HFFc6 (cell line): ENCODE data around the gene ACOT8. TPM values are rescaled to one million over a fixed set of nuclear protein-coding genes. Genes with fewer than 3 reads are reported as not detected.

Source experiments
- DNase-seq: peaks from one replicate; pipeline ENCODE4 v3.0.0-alpha.2; 2018
- H3K27ac Mint-ChIP-seq: 2 replicates; pipeline ENCODE4 v1.8.0; 2020; ENCODE audit warnings: mild to moderate bottlenecking, mixed read lengths
- H3K27me3 Mint-ChIP-seq: 2 replicates; pipeline ENCODE4 v1.8.0; 2021; ENCODE audit warnings: mild to moderate bottlenecking, moderate library complexity, mixed read lengths; ENCODE audit not compliant: insufficient read depth
- H3K36me3 Mint-ChIP-seq: 2 replicates; pipeline ENCODE4 v1.8.0; 2021; ENCODE audit warnings: low read depth, mixed read lengths
- H3K4me1 Mint-ChIP-seq: 2 replicates; pipeline ENCODE4 v1.8.0; 2020; ENCODE audit warnings: low read depth, mixed read lengths
- H3K4me3 Mint-ChIP-seq: 2 replicates; pipeline ENCODE4 v1.8.0; 2020; ENCODE audit warnings: mild to moderate bottlenecking, moderate library complexity, mixed read lengths
- H3K9me3 Mint-ChIP-seq: 2 replicates; pipeline ENCODE4 v1.8.0; 2020; ENCODE audit warnings: mild to moderate bottlenecking, mixed read lengths
- CTCF ChIP-seq: fragments of 200-600 bp; sonication (generic); IDR thresholded peaks from 2 replicates; pipeline ENCODE4 v1.5.0; 2021; ENCODE audit warnings: antibody characterized with exemption, mild to moderate bottlenecking
- total RNA-seq, 6 experiments: library from RNA; stranded (reverse); fragmentation: NEBNext Ultra II Directional; extraction: Animal tissue kit (Norgen Biotek cat#: 25700); gene quantifications; 2 replicates in 1 of 6; 3 replicates in 5 of 6; pipeline ENCODE4 v1.2.3, GENCODE V29; 2021

The ACOT8 gene
- total RNA-seq, 6 experiments from 2014 or later = 24.2 to 31.2 (median 26.4) TPM

DNA sequence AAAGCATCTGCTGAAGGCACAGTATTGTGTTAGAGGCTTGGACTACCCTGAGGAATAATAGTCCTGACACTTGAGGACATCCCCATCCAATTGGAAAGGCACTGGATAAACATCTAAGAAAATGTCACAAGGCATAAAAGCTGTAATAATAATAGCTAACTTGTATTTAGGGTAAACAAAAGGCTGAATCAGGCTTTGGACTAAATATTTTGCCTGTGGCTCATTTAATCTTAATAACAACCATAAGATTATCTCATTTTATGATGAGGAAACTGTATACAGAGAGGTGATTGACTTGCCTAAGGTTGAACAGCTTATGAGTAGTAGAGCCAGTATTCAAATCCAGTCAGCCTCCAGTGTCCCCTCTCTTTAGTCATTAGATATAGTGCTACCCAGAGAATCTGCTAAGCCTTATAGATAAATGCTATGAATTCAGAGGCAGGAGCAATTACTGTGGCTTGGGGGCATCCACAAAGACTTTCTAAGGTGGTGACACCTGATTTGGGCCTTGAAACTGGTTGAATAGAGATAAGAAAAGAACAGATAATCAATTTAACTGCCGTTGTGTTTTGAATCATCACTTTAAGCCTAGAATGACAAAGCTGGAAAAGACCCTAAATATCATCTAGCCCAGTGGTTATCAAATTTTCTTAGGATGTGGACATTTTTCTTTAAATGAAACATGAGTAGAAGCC, 16.4 kb upstream of the ACOT8 start:
- H3K4me3 Mint-ChIP-seq = no peak overlapping the region
- no peak for TF ChIP-seq CTCF
- no peaks in the 10 kb centered on the region for H3K27me3 Mint-ChIP-seq
- peak; percentile 19 for DNase-seq
- H3K4me1 Mint-ChIP-seq = peaks cover 8% of the 10 kb centered on the region; the same call in 1 of the 2 replicates
- H3K36me3 Mint-ChIP-seq = no peaks in the 10 kb centered on the region
- no peaks in the 10 kb centered on the region for H3K9me3 Mint-ChIP-seq
- no peak overlapping the region for H3K27ac Mint-ChIP-seq

DNA sequence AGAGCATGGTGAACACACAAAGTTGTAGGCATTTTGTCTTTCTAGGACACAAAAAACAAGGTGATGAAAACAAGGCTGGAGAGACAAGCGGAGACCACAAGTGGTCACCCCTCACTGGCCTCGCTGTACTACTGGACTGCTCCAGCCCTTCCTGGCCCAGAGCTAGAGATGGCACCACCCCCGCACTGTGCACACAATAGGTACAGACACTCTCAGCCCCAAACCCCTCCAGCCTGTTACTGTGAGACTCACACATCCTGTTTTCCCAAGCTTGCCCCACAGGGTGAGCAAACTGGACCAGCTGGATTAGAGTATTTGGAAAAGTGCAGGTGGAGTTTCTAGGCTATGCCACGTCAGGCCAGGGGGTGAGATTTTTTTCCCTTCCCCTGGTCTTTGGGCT, 15.4 kb upstream of the ACOT8 start:
- no peak for DNase-seq
- no peak for TF ChIP-seq CTCF
- H3K9me3 Mint-ChIP-seq = no peaks in the 10 kb centered on the region
- no peak overlapping the region for H3K4me3 Mint-ChIP-seq
- no peaks in the 10 kb centered on the region for H3K27me3 Mint-ChIP-seq
- H3K27ac Mint-ChIP-seq = no peak overlapping the region
- H3K36me3 Mint-ChIP-seq = no peaks in the 10 kb centered on the region
- peaks cover 16% of the 10 kb centered on the region for H3K4me1 Mint-ChIP-seq

DNA sequence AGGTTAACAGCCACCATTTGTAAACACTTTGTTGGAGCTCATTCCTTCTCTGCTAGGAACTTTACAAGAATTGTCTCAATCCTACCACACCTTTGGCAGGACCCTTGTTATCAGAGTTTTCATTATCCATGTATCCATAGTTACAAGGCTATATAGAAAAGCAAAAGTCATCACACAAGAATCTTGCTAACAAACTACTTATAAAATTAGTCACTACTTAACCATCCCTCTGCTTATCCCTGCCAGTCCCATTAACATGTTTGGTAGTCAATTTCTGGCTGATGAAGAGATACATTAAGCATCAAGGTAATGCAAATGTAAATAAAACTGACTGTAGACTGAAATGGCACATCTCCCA, 10.6 kb upstream of the ACOT8 start:
- TF ChIP-seq CTCF = no peak
- peak; percentile 87 for DNase-seq
- peaks cover 21% of the 10 kb centered on the region for H3K4me1 Mint-ChIP-seq
- H3K27me3 Mint-ChIP-seq = no peaks in the 10 kb centered on the region
- H3K9me3 Mint-ChIP-seq = no peaks in the 10 kb centered on the region
- H3K4me3 Mint-ChIP-seq = peak overlapping the region; percentile 50
- H3K36me3 Mint-ChIP-seq = no peaks in the 10 kb centered on the region
- H3K27ac Mint-ChIP-seq = peak overlapping the region; percentile 97

DNA sequence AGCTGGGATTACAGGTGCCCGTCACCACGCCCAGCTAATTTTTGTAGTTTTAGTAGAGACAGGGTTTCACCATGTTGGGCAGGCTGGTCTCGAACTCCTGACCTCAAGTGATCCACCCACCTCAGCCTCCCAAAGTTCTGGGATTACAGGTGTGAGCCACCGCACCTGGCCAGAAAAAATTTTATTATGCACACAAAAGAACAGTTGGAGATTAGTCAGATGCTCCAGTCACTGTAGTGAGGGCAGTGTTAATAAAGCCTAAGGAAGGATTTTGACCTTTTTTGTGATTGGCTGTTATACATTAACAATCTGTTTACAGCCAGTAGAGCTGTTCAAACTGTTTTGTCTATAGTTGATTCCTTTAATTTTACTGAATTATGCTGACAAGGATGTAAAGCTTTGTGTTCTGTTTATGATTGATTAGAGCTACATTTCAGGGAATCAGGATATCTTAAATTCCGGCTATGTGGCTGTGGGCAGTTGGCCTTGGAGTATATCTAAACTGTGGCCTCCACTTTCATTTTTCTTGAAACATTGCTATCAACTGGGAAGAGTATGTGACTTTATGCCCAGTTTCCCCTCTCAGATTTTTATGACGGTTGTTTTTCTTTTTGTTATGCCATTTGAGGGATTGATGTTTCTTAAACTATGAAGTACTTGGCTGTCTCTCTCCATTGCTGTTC, 10.1 kb upstream of the ACOT8 start:
- no peaks in the 10 kb centered on the region for H3K36me3 Mint-ChIP-seq
- no peaks in the 10 kb centered on the region for H3K9me3 Mint-ChIP-seq
- H3K27ac Mint-ChIP-seq = peak overlapping the region; percentile 97
- no peaks in the 10 kb centered on the region for H3K27me3 Mint-ChIP-seq
- H3K4me1 Mint-ChIP-seq = peaks cover 21% of the 10 kb centered on the region
- TF ChIP-seq CTCF = no peak
- DNase-seq = no peak
- H3K4me3 Mint-ChIP-seq = peak overlapping the region; percentile 50

DNA sequence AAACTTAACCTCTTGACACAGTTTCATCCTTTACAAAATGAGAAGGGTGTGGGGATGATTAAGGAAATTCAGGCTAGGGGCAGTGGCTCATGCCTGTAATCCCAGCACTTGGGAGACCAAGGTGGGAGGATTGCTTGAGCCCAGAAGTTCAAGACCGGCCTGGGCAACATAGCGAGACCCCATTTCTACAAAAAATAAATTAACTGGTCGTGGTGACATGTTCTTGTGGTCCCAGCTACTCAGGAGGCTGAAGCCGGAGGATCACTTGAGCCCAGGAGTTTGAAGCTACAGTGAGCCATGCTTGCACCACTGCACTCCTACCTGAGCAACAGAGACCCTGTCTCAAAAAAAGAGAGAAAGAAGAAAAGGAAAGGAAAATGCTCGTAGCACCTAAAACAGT, 9.3 kb upstream of the ACOT8 start:
- no peaks in the 10 kb centered on the region for H3K36me3 Mint-ChIP-seq

More for the DNA sequence above, 9.3 kb upstream of the ACOT8 start:
- peak overlapping the region; percentile 97 for H3K27ac Mint-ChIP-seq
- no peak overlapping the region for H3K4me3 Mint-ChIP-seq
- H3K27me3 Mint-ChIP-seq = no peaks in the 10 kb centered on the region
- no peaks in the 10 kb centered on the region for H3K9me3 Mint-ChIP-seq
- no peak for DNase-seq
- peaks cover 21% of the 10 kb centered on the region for H3K4me1 Mint-ChIP-seq
- TF ChIP-seq CTCF = no peak
